Neural cell (in vitro differentiated cells): ENCODE data around the gene FKTN. TPM values are rescaled to one million over a fixed set of nuclear protein-coding genes. Genes with fewer than 3 reads are reported as not detected.

Source experiments
- H2AFZ ChIP-seq: fragments of 200-600, 300-800 bp; sonication (generic), shearing (Covaris generic); 2 replicates; pipeline ENCODE4 v1.6.0; 2014; ENCODE audit warnings: low read depth, mild to moderate bottlenecking, antibody characterized with exemption, low read length, moderate library complexity
- H3F3A ChIP-seq: fragments of 200-600 bp; shearing (Covaris generic); 2 replicates; pipeline ENCODE4 v1.6.1; 2016; ENCODE audit warnings: mild to moderate bottlenecking, moderate library complexity, mixed read lengths, antibody characterized with exemption, low read length; ENCODE audit not compliant: insufficient read depth, poor library complexity, severe bottlenecking
- H3K27ac ChIP-seq: fragments of 200-600, 300-800 bp; sonication (generic), shearing (Covaris generic); 2 replicates; pipeline ENCODE4 v1.5.1; 2014; ENCODE audit warnings: mild to moderate bottlenecking, low read length, moderate library complexity
- H3K27me3 ChIP-seq: fragments of 300-800, 200-600 bp; sonication (generic), shearing (Covaris generic); 2 replicates; pipeline ENCODE4 v1.6.0; 2014; ENCODE audit warnings: mild to moderate bottlenecking, low read depth, low read length, moderate library complexity; ENCODE audit not compliant: insufficient read depth
- H3K36me3 ChIP-seq: fragments of 300-800, 200-600 bp; sonication (generic), shearing (Covaris generic); 2 replicates; pipeline ENCODE4 v1.5.1; 2014; ENCODE audit warnings: mild to moderate bottlenecking, antibody characterized with exemption, low read length, moderate library complexity; ENCODE audit not compliant: insufficient read depth
- H3K4me2 ChIP-seq: fragments of 300-800, 200-600 bp; sonication (generic), shearing (Covaris generic); 2 replicates; pipeline ENCODE4 v1.6.0; 2014; ENCODE audit warnings: mild to moderate bottlenecking, low read length
- H3K4me3 ChIP-seq: fragments of 300-800, 200-600 bp; sonication (generic), shearing (Covaris generic); 2 replicates; pipeline ENCODE4 v1.5.1; 2014; ENCODE audit warnings: mild to moderate bottlenecking, low read length, moderate library complexity
- H3K79me2 ChIP-seq: fragments of 200-600 bp; shearing (Covaris generic); replicated peaks from 2 replicates; pipeline ENCODE4 v1.6.0; 2014; ENCODE audit warnings: mild to moderate bottlenecking, low read length, moderate library complexity; ENCODE audit not compliant: insufficient read depth
- H3K9ac ChIP-seq: fragments of 300-800, 200-600 bp; sonication (generic), shearing (Covaris generic); 2 replicates; pipeline ENCODE4 v1.6.1; 2016; ENCODE audit warnings: mild to moderate bottlenecking, low read length, mixed read lengths
- H3K9me2 ChIP-seq: fragments of 200-600 bp; shearing (Covaris generic); 2 replicates; pipeline ENCODE4 v1.6.1; 2016; ENCODE audit warnings: mild to moderate bottlenecking, low read length, mixed read lengths; ENCODE audit not compliant: insufficient read depth
- H3K9me3 ChIP-seq: fragments of 200-600, 300-800 bp; sonication (generic), shearing (Covaris generic); 2 replicates; pipeline ENCODE4 v1.6.1; 2016; ENCODE audit warnings: mild to moderate bottlenecking, mixed run types, low read length, moderate library complexity, mixed read lengths
- H4K20me1 ChIP-seq: fragments of 200-600 bp; shearing (Covaris generic); 2 replicates; pipeline ENCODE4 v1.6.1; 2016; ENCODE audit warnings: mild to moderate bottlenecking, mixed run types; ENCODE audit not compliant: insufficient read depth
- CTCF ChIP-seq: fragments of 450-650 bp; IDR thresholded peaks from 2 replicates; pipeline ENCODE4 v1.5.1; 2014; ENCODE audit warnings: antibody characterized with exemption, mild to moderate bottlenecking, moderate library complexity; ENCODE audit not compliant: poor library complexity, severe bottlenecking
- EP300 ChIP-seq: fragments of 450-650 bp; conservative IDR thresholded peaks from 2 replicates; pipeline ENCODE4 v1.6.1; 2014; ENCODE audit warnings: antibody characterized with exemption, mild to moderate bottlenecking, moderate library complexity; ENCODE audit not compliant: poor library complexity, severe bottlenecking
- EZH2 ChIP-seq: fragments of 200-600, 300-800 bp; shearing (Covaris generic), sonication (generic); IDR thresholded peaks from 2 replicates; pipeline ENCODE4 v1.6.1; 2014; ENCODE audit warnings: antibody characterized with exemption, low read length, borderline replicate concordance, mild to moderate bottlenecking; ENCODE audit not compliant: insufficient read depth, poor library complexity, severe bottlenecking
- MXI1 ChIP-seq: fragments of 450-650 bp; conservative IDR thresholded peaks from 2 replicates; pipeline ENCODE4 v1.6.1; 2014; ENCODE audit warnings: antibody characterized with exemption, mild to moderate bottlenecking; ENCODE audit not compliant: poor library complexity, severe bottlenecking
- POLR2AphosphoS5 ChIP-seq: IDR thresholded peaks from 2 replicates; pipeline ENCODE4 v1.6.1; 2012
- RAD21 ChIP-seq: fragments of 450-650 bp; conservative IDR thresholded peaks from 2 replicates; pipeline ENCODE4 v1.6.1; 2014; ENCODE audit warnings: antibody characterized with exemption, mild to moderate bottlenecking, moderate library complexity
- REST ChIP-seq: IDR thresholded peaks from 2 replicates; pipeline ENCODE4 v1.6.1; 2012; ENCODE audit warnings: borderline replicate concordance
- SMC3 ChIP-seq: fragments of 450-650 bp; conservative IDR thresholded peaks from 2 replicates; pipeline ENCODE4 v1.6.1; 2014; ENCODE audit warnings: antibody characterized with exemption, mild to moderate bottlenecking, moderate library complexity; ENCODE audit not compliant: poor library complexity
- TAF1 ChIP-seq: IDR thresholded peaks from 2 replicates; pipeline ENCODE4 v1.6.1; 2012; ENCODE audit warnings: low read depth
- polyA plus RNA-seq: library from polyadenylated mRNA; depleted of rRNA; stranded (reverse); fragments of >200 nt; gene quantifications from 2 replicates; pipeline ENCODE4 v1.2.3, GENCODE V29; 2014

Gene FKTN
- polyA plus RNA-seq, 1 donor from 2014 or later = 52.1 TPM

- H3K36me3 ChIP-seq = no peaks in the 10 kb centered on the region
- no peaks in the 10 kb centered on the region for H3K9me2 ChIP-seq
- H3K4me3 ChIP-seq = no peak overlapping the region
- H3F3A ChIP-seq = no peaks in the 10 kb centered on the region
- no peaks in the 10 kb centered on the region for H3K79me2 ChIP-seq
- H3K27me3 ChIP-seq = peaks cover 49% of the 10 kb centered on the region
- H3K27ac ChIP-seq = no peak overlapping the region
- H4K20me1 ChIP-seq = no peaks in the 10 kb centered on the region
- H3K4me2 ChIP-seq = no peak overlapping the region
- H3K9ac ChIP-seq = no peak overlapping the region
- no peak overlapping the region for H2AFZ ChIP-seq
- H3K9me3 ChIP-seq = no peaks in the 10 kb centered on the region
- TF ChIP-seq POLR2AphosphoS5 = no peak
- no peak for TF ChIP-seq CTCF
- no peak for TF ChIP-seq MXI1
- TF ChIP-seq EZH2 = no peak
- TF ChIP-seq TAF1 = no peak
- no peak for TF ChIP-seq SMC3
- TF ChIP-seq RAD21 = no peak
- no peak for TF ChIP-seq REST
- no peak for TF ChIP-seq EP300
Measured at GRCh38 chr9:105679257-105680022, 121.5 kb downstream of the FKTN start.

GRCh38 chr9:105681313-105681712 is 123.4 kb downstream of the FKTN start:
- Histone ChIP-seq H4K20me1 (no peaks in the 10 kb centered on the region), H3K27me3 (peaks cover 34% of the 10 kb centered on the region), H3K9ac (no peak overlapping the region), H3K36me3 (no peaks in the 10 kb centered on the region), H3K9me2 (no peaks in the 10 kb centered on the region), H3K4me3 (no peak overlapping the region), H2AFZ (no peak overlapping the region), H3K27ac (no peak overlapping the region), H3K4me2 (no peak overlapping the region), H3K79me2 (no peaks in the 10 kb centered on the region), H3F3A (no peaks in the 10 kb centered on the region), H3K9me3 (no peaks in the 10 kb centered on the region)
- TF ChIP-seq POLR2AphosphoS5 (no peak), CTCF (no peak), TAF1 (no peak), MXI1 (no peak), SMC3 (no peak), RAD21 (no peak), EP300 (no peak), EZH2 (no peak), REST (no peak)
